Measurements from ENCODE around the gene TP53INP2.
"Not testable (repeated sequence)": the region's sequence is repeated elsewhere in the genome, so short reads cannot be mapped to it uniquely, and the experiment has no call there.

Gene TP53INP2

DNA sequence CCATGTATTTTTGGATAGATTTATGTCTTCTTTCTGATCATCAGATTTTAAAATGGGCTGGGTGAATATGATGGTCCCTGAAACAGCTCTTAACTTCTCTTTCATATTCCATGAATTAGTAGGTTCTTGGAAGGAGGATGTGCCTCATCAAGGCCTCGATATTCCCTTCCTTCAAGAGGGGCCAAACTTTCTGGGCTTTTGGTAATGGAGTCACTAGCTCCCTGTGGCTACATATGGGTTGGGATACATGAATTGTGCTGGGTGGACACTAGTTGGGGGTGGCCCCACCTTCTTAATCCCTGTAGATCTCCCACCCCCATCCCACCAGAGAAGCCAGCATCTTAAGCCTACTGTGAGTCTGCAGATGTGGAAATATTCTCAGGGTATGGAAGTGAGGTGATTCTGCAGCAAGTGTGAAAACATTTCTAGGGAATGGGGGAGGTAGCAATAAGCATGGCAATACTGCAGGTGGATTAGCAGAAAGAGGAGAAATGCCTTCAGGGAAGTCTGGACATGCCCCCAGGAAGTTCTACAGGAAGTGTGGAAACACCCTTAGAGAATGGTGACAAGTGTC is 2.2 kb downstream of the TP53INP2 start:
- no peak for DNase-seq

DNA sequence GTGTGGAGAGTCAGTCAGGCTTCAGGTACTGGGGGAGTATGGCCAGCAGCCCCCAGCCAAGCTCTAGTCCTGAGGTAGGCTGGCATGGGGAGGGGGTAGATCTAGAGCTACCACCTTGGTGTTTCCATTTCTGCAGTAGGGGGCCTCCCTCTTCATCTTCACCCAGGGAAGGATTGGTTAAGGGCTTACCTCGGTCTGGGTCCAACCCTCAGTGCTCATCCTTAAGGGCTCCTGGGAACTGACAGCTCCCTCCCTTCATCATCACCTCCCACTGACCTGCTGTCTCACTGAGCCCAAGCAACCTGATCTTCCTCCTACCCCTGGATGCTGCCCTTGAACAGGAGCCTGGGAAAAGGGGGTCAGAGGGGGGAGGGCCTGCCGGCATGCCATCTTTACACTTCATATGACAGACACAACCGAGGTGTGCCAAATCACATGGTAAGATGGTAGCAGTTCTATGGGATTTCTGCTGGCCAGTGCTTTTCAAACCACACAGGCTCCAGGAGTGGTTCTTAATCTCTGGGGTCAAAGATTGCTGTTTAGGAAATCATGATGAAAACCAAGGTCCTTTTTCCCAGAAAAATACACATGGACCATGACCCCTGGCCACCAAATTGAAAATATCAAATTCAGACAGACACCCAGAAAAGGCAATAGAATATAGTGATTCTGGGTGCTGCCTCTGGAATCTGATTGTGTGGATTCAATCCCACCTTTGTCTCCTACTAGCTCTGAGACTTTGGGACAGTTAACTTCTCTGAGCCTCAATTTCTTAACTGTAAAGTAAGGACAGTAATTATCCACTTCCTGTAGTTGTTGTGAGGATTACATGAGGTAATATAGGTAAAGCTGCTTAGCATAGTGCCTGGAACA is 3.0 kb downstream of the TP53INP2 start:
- DNase-seq = no peak

DNA sequence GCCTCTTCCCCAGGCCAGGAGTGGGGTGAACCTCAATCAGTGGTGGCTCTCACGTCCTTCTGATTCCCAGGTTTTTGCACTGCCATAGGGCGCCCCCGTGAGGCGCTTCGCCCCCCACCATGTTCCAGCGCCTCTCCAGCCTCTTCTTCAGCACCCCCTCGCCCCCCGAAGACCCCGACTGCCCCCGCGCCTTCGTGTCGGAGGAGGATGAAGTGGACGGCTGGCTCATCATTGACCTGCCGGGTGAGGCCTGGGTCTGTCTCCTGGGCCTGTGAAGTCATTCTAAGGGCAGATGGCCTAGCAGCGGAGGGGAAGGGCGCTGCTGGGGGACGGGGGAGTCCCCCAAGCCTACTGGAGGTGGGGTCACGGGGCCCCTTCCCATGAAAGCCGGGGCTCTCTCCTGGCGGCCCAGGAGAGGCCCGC is 4.5 kb downstream of the TP53INP2 start:
- DNase-seq = peak; percentile 36

DNA sequence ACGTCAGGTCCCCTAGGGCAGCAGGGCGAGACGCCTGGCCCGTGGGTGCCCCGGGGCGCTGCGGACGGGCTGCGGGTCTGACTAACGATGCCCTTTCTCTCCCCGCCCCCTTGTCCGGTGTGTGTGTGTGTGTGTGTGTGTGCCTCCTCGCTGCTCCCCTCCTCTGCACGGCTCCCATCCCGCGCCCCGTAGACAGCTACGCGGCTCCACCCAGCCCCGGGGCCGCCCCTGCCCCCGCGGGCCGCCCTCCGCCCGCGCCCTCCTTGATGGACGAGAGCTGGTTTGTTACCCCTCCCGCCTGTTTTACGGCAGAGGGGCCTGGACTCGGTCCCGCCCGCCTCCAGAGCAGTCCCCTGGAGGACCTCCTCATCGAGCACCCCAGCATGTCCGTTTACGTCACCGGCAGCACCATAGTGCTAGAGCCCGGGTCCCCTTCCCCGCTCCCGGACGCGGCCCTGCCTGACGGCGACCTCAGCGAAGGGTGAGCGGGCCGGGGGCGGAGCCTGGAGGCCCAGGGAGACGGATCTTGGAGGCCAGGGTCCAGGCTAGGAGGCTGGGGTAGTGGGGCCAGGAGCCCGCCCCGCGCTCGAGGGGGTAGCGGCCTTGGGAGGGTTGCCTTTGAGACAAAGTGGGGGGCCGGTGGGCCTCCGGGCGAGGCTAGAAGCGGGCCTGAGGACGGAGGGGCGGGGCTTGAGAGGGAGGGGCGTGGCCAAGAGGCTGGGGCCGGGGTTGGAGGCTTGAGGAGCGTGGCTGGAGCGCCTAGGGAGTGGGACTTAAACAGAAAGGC is 5.1 kb downstream of the TP53INP2 start:
- peak; percentile 65 for DNase-seq

DNA sequence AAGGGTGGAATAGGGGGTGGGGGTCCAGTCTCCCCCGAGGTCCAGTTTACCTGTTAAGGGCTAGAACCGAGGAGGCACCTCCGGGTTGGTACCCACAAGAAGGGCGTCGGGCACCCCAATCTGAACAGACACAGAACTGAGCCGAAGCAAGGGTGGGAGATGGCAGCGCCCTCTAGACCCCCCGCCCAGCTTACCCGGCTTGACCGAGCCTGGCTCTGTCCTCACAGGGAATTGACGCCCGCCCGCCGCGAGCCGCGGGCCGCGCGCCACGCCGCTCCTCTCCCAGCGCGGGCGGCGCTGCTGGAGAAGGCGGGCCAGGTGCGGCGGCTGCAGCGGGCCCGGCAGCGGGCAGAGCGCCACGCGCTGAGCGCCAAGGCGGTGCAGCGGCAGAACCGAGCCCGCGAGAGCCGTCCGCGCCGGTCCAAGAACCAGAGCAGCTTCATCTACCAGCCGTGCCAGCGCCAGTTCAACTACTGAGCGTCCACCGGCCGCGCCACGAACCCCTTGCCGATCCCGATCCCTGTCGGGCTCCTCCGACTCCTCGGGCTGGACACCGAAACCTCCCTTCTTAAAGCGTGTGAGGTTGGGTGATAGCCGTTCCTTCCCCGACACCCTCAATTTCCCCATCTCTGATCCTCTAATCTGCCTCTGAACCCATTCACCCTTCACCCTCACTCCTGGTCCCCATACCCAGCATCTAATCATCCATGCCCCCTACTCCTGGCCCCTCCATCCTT is 5.9 kb downstream of the TP53INP2 start:
- peak; percentile 59 for DNase-seq

DNA sequence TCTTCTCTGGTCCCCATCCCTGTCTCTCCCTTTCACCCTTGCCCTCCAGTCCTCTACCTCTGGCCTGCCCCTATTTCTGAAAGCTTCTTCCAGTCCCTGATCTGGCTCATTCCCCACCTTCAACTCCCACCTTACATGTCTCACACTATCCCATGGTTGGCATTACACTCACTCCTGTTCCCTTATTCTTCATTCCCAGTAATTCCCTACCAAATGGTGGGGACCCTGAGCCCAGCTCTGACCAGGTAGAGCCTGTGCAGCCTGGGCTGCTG is 6.4 kb downstream of the TP53INP2 start:
- no peak for DNase-seq

DNA sequence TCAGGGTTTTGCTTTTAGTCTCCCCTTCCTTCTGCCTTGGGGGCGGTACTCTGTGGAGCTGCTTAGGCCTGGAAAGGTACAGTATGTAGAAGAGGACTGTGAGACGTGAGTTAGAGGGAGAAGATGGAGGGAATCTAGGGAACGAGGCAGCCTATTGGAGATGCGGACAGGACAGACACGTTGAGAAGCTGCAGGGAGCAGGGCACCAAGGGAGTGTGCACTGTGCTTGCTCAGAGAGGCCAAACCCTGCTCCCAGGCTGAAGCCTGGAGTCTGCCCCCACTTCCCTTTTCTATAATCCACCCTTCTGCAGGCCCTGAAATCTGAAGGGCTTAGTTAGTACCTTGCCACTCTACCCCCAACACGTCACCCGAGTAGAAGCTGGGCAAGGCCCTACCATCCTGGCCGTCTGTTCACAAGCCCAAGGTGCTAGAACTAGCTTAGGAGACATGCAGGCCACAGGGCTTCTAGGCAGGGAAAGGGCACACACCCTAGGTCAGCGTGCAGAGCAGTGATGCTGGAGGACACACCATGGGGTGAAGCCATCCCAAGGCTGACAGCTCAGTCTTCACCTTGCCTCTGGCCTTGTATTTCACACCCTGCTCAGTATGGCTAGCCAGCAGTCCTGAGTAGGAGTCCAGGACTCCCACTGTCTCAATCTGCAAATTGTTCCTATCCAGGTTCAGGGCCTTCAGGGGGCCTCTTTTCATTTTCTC is 6.9 kb downstream of the TP53INP2 start:
- DNase-seq = no peak

DNA sequence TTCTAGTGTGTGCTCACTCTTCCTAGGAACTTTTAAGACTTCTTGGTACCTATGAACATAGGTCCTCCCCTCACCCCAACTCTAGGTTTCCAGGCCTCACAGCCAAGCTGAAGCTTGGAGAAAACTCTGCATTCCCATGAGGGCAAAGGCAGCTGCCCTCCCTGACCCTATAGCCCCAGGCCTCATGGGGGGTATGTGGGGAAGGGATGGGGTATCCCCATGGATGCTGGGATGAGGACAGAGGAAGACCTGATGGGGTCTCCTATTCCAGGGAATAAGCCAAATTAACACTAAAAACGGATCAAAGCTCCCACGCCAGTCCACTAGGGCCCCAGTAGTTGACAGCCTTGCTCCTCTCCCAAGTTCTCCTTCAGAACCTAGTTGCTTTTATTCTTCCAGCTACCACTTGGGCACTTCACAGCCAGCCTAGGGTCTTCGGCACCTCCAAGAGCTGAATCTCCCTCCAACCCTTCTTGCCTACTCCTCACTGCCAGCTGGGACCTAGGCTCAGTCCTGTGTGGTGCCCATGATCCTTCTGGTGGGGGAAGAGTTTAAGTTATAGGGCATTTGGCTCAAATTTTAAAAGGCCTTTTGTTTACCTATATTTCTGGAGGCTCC is 7.8 kb downstream of the TP53INP2 start:
- DNase-seq = no peak

DNA sequence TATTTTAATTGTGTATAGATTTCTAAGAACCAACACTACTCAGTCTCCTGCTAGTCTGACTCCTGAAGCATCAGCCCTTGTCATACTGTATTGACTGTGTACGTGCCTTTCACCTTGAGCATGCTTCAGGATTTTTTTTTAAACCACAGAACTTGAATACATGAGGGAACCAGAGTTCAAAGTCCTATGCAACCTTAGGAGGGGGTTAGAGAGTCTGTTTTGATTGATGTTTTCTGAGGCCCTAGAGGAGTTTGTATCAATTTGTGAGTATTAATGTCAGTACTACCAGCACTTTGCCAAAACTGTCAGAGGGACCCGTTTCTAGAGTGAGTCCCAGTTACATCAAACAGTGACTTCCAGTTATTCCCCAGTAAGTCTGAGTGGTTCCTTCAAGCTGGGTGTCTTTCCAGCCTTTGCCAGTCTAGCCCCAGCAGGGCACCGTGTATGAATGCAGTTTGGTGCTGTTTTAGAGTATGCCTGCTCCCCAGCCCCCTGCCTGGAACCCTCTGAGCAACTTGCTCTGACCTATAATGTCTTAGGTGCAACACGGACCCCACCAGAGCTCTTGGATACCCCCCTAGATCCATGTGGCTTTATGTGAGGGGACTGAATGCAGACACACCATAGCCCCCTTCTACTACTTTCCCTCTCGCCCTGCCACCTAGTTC is 8.5 kb downstream of the TP53INP2 start:
- DNase-seq = no peak

DNA sequence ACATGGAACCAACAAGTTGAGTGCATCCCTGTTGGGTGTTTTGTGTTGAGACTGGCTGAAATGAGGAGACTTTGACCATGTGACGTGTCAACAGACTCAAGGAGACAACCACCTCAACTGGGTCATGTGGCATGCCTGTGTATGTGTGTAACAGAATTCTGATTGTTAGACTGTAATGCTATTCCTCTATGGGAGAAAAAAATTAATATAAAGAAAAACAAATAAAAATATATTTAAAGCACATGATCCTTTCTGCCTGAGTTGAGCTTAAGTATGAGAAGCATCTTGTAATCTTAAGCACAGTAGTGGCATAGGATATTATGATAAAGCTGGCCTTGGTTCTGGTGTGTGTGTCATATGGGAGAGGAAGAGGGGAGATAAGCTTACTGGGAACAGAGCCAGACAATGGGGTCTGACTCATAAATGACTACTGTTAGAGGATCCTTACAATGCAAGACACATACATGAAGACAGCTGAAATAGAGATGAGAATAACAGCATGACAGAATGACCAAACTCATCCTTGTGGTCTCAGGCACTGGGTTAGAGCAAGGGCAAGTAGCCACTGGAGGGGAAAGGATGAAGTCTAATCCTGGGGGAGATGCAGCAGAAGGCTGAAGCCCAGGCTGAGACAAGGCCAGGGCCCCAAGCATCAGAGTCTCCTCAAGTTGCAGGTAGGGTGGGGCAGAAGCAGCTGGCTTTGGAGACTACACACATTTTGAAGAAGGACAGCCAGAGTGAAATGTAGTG is 9.2 kb downstream of the TP53INP2 start:
- DNase-seq = no peak

DNA sequence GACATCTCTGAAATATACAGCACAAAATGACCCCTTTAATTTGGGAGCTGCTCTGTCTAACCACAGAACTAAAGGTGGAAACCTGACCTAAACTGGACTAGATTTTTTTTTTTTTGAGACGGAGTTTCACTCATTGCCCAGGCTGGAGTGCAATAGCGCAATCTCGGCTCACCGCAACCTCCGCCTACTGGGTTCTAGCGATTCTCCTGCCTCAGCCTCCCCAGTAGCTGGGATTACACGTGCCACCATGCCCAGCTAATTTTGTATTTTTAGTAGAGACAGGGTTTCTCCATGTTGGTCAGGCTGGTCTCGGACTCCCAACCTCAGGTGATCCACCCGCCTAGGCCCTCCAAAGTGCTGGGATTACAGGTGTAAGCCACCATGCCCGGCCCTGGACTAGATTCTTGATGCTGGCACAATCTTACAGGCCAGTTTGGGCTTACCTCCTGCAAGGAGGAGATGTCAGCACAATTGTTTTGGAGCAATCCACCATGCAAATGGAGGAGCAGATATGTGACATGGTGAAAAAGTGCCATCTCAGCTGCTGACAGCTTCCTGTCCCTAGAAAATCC is 9.9 kb downstream of the TP53INP2 start:
- DNase-seq = not testable (repeated sequence)

DNA sequence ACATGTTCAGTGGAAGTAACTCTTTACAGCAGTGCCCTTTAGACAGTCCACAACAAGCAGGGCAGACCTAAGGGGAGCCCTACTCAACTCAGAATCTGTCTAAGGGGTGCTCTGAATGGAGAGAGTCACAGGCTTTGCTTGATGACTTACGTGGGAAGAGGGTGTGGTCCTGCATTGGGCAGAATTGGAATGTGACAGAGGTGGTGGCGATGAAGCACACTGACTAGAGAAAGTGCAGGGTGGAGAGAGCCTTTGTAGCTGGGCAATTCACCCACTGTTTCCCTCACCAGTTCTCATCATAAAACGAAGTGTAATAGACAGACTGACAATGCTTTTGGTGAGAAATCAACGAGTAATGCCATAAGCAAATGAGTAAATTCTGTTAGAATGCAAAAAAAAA is 11.2 kb downstream of the TP53INP2 start:
- DNase-seq = no peak

DNA sequence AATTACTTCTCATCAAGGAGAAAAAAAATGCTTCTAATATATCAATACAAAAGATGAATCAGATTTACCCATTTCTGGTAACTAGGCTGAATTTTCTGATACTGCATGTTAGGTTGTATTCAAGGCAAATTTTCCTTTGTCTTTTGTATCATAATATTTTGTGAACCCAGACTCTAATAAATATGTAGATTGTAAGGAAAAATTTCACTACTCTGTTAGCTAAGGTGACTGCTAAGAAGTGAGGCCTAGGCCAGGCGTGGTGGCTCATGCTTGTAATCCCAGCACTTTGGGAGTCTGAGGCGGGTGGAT is 12.7 kb downstream of the TP53INP2 start:
- no peak for DNase-seq

DNA sequence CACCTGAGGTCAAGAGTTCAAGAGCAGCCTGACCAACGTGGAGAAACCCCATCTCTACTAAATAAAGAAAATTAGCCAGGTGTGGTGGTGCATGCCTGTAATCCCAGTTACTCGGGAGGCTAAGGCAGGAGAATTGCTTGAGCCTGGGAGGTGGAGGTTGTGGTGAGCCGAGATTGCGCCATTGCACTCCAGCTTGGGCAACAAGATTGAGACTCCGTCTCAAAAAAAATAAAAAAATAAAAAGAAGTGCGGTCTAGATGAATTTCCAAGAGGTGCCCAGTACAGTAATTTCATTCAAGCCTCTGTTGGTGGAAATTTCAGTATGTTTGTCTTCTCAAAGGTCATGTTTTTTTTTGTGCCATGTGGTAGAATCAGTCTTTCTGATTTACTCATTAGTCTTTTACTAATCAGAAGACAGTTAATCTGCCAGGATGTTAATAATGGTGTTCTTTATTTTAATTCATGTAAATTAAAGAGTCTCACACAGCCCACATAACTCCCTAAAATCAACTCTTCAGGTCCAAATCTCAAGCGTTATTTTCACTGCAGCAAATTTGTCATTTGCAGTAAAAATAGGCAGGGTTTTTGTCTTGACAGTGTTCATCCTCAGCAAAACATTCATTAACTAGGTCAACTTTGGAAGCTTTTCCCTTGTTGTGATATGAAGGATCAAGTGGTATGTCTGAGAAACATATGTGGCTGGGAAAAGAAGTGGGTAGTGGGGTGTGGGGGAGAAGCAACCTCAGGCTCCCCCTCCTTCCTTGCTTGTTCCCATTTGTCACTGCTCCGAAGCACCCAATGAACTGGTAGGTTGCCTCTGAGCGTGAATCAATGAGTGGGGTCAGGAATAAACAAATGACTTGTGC is 13.3 kb downstream of the TP53INP2 start:
- DNase-seq = no peak

DNA sequence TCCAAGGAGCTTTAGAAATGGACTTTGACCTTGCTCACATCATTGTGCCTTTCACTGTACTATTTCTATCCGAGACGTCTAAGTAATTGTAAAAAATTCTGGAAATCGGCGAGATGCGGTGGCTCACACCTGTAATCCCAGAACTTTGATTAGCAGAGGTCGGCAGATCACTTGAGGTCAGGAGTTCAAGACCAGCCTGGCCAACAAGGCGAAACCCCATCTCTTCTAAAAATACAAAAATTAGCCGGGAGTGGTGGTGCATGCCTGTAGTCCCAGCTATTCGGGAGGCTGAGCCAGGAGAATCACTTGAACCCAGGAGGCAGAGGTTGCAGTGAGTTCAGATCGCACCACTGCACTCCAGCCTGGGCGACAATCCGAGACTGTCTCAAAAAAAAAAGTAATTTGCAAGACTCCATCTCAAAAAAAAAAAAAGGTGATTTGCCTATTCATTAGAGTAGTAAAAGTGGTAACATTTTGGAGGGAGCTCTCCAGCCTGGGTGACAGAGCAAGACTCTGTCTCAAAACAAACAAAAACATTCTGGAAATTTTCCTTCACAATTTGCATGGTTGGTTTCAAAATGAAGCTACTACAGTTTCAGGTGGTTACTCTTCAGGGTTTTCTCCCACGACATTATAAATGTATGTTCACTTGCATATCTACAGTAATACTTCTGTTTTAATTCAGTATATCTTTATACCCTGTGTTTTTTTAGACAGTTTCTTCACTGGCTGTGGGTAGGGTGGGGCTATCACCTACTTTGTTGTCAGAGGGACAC is 15.3 kb downstream of the TP53INP2 start:
- DNase-seq = not testable (repeated sequence)

DNA sequence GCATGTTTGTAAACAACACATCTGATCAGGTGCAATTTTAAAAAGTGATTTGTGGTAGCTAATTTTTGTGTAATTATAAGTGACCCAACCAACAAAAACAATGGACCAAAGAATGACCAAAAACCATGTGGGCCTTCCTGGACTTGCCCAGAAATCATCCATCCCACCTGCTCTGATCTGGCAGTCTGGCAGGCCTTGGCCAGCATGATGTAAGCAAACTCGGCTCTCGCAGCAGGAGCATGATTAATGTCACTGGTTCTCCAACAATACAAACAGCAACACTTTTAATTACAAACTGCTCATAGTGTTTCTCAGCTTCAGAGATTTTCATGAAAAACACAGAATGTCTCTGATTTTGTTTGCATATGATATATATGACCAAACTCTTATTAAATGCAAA is 16.1 kb downstream of the TP53INP2 start:
- DNase-seq = no peak

DNA sequence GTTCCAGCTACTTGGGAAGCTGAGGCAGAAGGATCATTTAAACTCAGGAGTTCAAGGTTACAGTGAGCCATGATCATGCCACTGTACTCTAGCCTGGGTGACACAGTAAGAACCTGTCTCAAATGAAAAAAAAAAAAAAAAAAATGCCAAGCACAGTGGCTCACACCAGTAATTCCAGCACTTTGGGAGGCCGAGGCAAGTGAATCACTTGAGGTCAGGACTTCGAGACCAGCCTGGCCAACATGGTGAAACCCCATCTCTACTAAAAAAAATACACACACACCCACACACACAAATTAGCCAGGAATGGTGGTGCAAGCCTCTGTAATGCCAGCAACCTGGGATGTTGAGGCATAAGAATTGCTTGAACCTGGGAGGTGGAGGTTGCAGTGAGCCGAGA is 18.4 kb downstream of the TP53INP2 start:
- DNase-seq = not testable (repeated sequence)

DNA sequence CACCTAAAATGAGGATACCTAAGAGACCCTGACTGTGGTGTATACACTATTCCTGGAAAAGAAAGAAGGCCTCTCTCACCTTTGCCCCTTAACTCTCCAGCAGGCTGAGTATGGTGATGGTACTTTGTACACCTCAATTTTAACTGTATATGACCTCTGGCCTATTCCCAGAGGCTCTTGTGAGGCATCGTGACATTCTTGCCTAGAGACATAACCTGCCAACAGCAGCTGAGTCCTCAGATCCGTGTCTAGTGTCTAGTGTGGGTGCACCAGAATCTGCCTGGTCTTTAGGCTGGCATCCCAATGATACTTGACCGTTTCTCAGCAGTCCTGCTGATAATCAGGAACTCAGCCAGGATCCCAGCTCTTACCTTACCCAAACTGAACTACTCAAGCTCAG is 20.0 kb downstream of the TP53INP2 start:
- DNase-seq = no peak

DNA sequence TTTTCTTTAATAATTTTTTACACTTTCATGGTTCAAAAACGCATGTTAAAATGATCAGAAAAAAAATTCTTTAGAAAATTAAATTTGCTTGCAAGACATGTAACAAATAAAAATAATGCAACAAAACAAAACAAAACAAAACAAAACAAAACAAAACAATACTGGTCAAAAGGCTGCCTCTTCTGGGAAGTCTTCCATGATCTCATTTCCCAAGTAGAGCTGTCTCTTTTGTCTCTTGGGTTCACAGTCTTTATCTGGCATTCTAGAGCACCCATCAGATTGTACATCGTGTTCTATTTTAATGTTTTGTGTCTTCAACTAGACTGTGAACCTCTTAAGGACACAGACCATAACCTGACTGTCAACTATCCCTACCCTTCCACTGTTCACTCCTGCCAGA is 25.3 kb downstream of the TP53INP2 start:
- DNase-seq = no peak

Measured in activated T-cell treated with anti-CD3 and anti-CD28 coated beads for 4 hours (primary cell).